Progenitor cell of endocrine pancreas (in vitro differentiated cells): Measurements from ENCODE around the gene APAF1. TPM values are rescaled to one million over a fixed set of nuclear protein-coding genes. Genes with fewer than 3 reads are reported as not detected.
"Not testable (repeated sequence)": the region's sequence is repeated elsewhere in the genome, so short reads cannot be mapped to it uniquely, and the experiment has no call there.

Source experiments
- DNase-seq: peaks from one replicate; pipeline ENCODE4 v3.0.0; 2021; ENCODE audit warnings: low spot score; ENCODE audit not compliant: unreplicated experiment
- H3K27ac Mint-ChIP-seq: 2 replicates; pipeline ENCODE4 v1.8.0; 2021; ENCODE audit warnings: mild to moderate bottlenecking, moderate library complexity, mixed read lengths
- H3K27me3 Mint-ChIP-seq: 2 replicates; pipeline ENCODE4 v1.8.0; 2021; ENCODE audit warnings: mixed read lengths
- H3K36me3 Mint-ChIP-seq: 2 replicates; pipeline ENCODE4 v1.8.0; 2022; ENCODE audit warnings: mixed read lengths; ENCODE audit not compliant: insufficient read depth
- H3K4me1 Mint-ChIP-seq: 2 replicates; pipeline ENCODE4 v1.8.0; 2021; ENCODE audit warnings: low read depth, mixed read lengths
- H3K4me3 Mint-ChIP-seq: 2 replicates; pipeline ENCODE4 v1.8.0; 2021; ENCODE audit warnings: low read depth, mild to moderate bottlenecking, moderate library complexity, mixed read lengths
- H3K9me3 Mint-ChIP-seq: 2 replicates; pipeline ENCODE4 v1.8.0; 2021; ENCODE audit warnings: low read depth, mixed read lengths
- CTCF ChIP-seq: fragments of 200-600 bp; sonication (generic); IDR thresholded peaks from one replicate; pipeline ENCODE4 v1.5.0; 2021; ENCODE audit warnings: antibody characterized with exemption, mild to moderate bottlenecking; ENCODE audit not compliant: unreplicated experiment
- long read RNA-seq: library from polyadenylated mRNA; unstranded; transcript quantifications from one replicate; pipeline ENCODE4 v2.0.0, GENCODE V29; 2020
- total RNA-seq: library from RNA; stranded (reverse); gene quantifications from 2 replicates; pipeline ENCODE4 v1.2.1, GENCODE V29; 2021

APAF1 gene
- total RNA-seq: 26.3 and 30.9 TPM in 2 replicates
- long read RNA-seq, partial matches to known transcripts: 5 of 8 reads
- long read RNA-seq, other reads (novel, unspliced or antisense): 3 of 8 reads

GRCh38 chr12:98644712-98645571, at the start of gene APAF1, which contains the start of gene IKBIP:
Gene APAF1, plus strand, starts transcription at chr12:98645290. Its CDS starts 3,070 bp downstream, at chr12:98648360.
Gene IKBIP, minus strand, starts transcription at chr12:98644788. Its CDS starts 87 bp downstream, at chr12:98644701.
- peak; percentile 97 for DNase-seq
- Mint-ChIP-seq H3K27me3 (no peaks in the 10 kb centered on the region), H3K4me1 (peaks cover 9% of the 10 kb centered on the region), H3K4me3 (peak within 1 kb of the TSS; percentile 95), H3K27ac (peak within 1 kb of the TSS; percentile 96), H3K9me3 (no peaks in the 10 kb centered on the region), H3K36me3 (peaks cover 5% of the 10 kb centered on the region)
- no peak for TF ChIP-seq CTCF

GRCh38 chr12:98597313-98597712, 47.8 kb upstream of the APAF1 start:
- Mint-ChIP-seq H3K4me1 (peaks cover 18% of the 10 kb centered on the region), H3K36me3 (peaks cover 20% of the 10 kb centered on the region)
- not testable (repeated sequence) for H3K27ac Mint-ChIP-seq, H3K4me3 Mint-ChIP-seq, H3K9me3 Mint-ChIP-seq, DNase-seq, H3K27me3 Mint-ChIP-seq

- TF ChIP-seq CTCF: no peak
- Mint-ChIP-seq H3K27ac (no peak overlapping the region), H3K9me3 (no peaks in the 10 kb centered on the region), H3K4me3 (no peak overlapping the region), H3K36me3 (peaks cover 30% of the 10 kb centered on the region), H3K4me1 (no peaks in the 10 kb centered on the region), H3K27me3 (no peaks in the 10 kb centered on the region)
- DNase-seq: no peak
Measured at GRCh38 chr12:98601924-98602323, 43.2 kb upstream of the APAF1 start.

GRCh38 chr12:98606359-98606988, 38.6 kb upstream of the APAF1 start:
- no peak for TF ChIP-seq CTCF
- Mint-ChIP-seq H3K9me3 (no peaks in the 10 kb centered on the region), H3K27me3 (no peaks in the 10 kb centered on the region), H3K4me3 (no peak overlapping the region), H3K36me3 (peaks cover 14% of the 10 kb centered on the region), H3K4me1 (no peaks in the 10 kb centered on the region), H3K27ac (no peak overlapping the region)
- DNase-seq: no peak

GRCh38 chr12:98610596-98610995, 34.5 kb upstream of the APAF1 start:
- Mint-ChIP-seq H3K4me3 (no peak overlapping the region), H3K9me3 (no peaks in the 10 kb centered on the region), H3K36me3 (no peaks in the 10 kb centered on the region), H3K27me3 (no peaks in the 10 kb centered on the region), H3K27ac (no peak overlapping the region), H3K4me1 (no peaks in the 10 kb centered on the region)
- no peak for TF ChIP-seq CTCF
- no peak for DNase-seq
